HepG2 (cell line): ENCODE data around the gene TBC1D20. TPM values are rescaled to one million over a fixed set of nuclear protein-coding genes. Genes with fewer than 3 reads are reported as not detected.
A peak's percentile ranks its signal among the peaks of the same experiment; 100 is the strongest.

ENCODE experiments used
- CCDC6 ChIP-seq: sonication (generic); formaldehyde crosslinking; IDR thresholded peaks from 2 replicates; pipeline ENCODE4 v1.8.1; 2022; ENCODE audit warnings: mild to moderate bottlenecking, missing genetic modification reagents, moderate library complexity
- DNMT3B ChIP-seq: conservative IDR thresholded peaks from 2 replicates; pipeline ENCODE4 v1.6.1; 2016; ENCODE audit warnings: missing biosample characterization, control low read depth
- FIP1L1 ChIP-seq: fragments of 200-400 bp; formaldehyde crosslinking; IDR thresholded peaks from 2 replicates; pipeline ENCODE4 v1.6.1; 2018; ENCODE audit warnings: low read depth, mild to moderate bottlenecking, low read length, moderate library complexity, borderline replicate concordance; ENCODE audit not compliant: insufficient read depth
- JUNB ChIP-seq: sonication (generic); formaldehyde crosslinking; IDR thresholded peaks from 2 replicates; pipeline ENCODE4 v1.8.0; 2022; ENCODE audit warnings: missing genetic modification reagents, mild to moderate bottlenecking, borderline replicate concordance
- MBD4 ChIP-seq: IDR thresholded peaks from 2 replicates; pipeline ENCODE4 v1.6.1; 2012; ENCODE audit warnings: low read length, inconsistent platforms, borderline replicate concordance
- NFIB ChIP-seq: sonication (generic); formaldehyde crosslinking; IDR thresholded peaks from 2 replicates; pipeline ENCODE4 v1.9.0; 2021; ENCODE audit warnings: missing genetic modification reagents, mild to moderate bottlenecking, borderline replicate concordance
- POLR2G ChIP-seq: fragments of 200-400 bp; formaldehyde crosslinking; IDR thresholded peaks from 2 replicates; pipeline ENCODE4 v1.6.1; 2018; ENCODE audit warnings: mild to moderate bottlenecking, low read depth, low read length, moderate library complexity
- SAFB2 ChIP-seq: sonication (generic); formaldehyde crosslinking; IDR thresholded peaks from 2 replicates; pipeline ENCODE4 v1.5.1; 2020; ENCODE audit warnings: missing genetic modification reagents, low read depth, mild to moderate bottlenecking, borderline replicate concordance
- SATB2 ChIP-seq: sonication (generic); formaldehyde crosslinking; IDR thresholded peaks from 2 replicates; pipeline ENCODE4 v1.5.0; 2020; ENCODE audit warnings: missing genetic modification reagents
- SMARCC2 ChIP-seq: fragments of 450-650 bp; IDR thresholded peaks from 2 replicates; pipeline ENCODE4 v1.6.1; 2017; ENCODE audit warnings: antibody characterized with exemption, mild to moderate bottlenecking
- STAG1 ChIP-seq: sonication (generic); formaldehyde crosslinking; IDR thresholded peaks from 2 replicates; pipeline ENCODE4 v1.4.0; 2020; ENCODE audit warnings: missing genetic modification reagents
- ZC3H13 ChIP-seq: sonication (generic); formaldehyde crosslinking; IDR thresholded peaks from 2 replicates; pipeline ENCODE4 v1.8.1; 2023; ENCODE audit warnings: mild to moderate bottlenecking, missing genetic modification reagents, moderate library complexity
- ZNF264 ChIP-seq: sonication (generic); formaldehyde crosslinking; IDR thresholded peaks from 2 replicates; pipeline ENCODE4 v1.4.0; 2020; ENCODE audit warnings: missing genetic modification reagents
- ZNF343 ChIP-seq: sonication (generic); formaldehyde crosslinking; IDR thresholded peaks from 2 replicates; pipeline ENCODE4 v1.4.0; 2020; ENCODE audit warnings: mild to moderate bottlenecking, missing genetic modification reagents
- ZNF564 ChIP-seq: sonication (generic); formaldehyde crosslinking; IDR thresholded peaks from 2 replicates; pipeline ENCODE4 v1.8.1; 2023; ENCODE audit warnings: mild to moderate bottlenecking, missing genetic modification reagents
- ZNF607 ChIP-seq: sonication (generic); formaldehyde crosslinking; IDR thresholded peaks from 2 replicates; pipeline ENCODE4 v1.5.1; 2020; ENCODE audit warnings: missing genetic modification reagents, mild to moderate bottlenecking, borderline replicate concordance
- ZNF737 ChIP-seq: sonication (generic); formaldehyde crosslinking; IDR thresholded peaks from 2 replicates; pipeline ENCODE4 v1.5.0; 2020; ENCODE audit warnings: missing genetic modification reagents, mild to moderate bottlenecking, borderline replicate concordance
- ZNF781 ChIP-seq: sonication (generic); formaldehyde crosslinking; IDR thresholded peaks from 2 replicates; pipeline ENCODE4 v1.5.1; 2020; ENCODE audit warnings: borderline replicate concordance, mild to moderate bottlenecking, missing genetic modification reagents; ENCODE audit errors: not compliant biosample characterization
- ZSCAN20 ChIP-seq: sonication (generic); formaldehyde crosslinking; IDR thresholded peaks from 2 replicates; pipeline ENCODE4 v1.4.0; 2020; ENCODE audit warnings: missing genetic modification reagents, mild to moderate bottlenecking, borderline replicate concordance
- polyA plus RNA-seq, 8 experiments: library from polyadenylated mRNA; depleted of rRNA in 3 of 8; stranded (reverse) in 7 of 8; unstranded in 1 of 8; fragments of >200 nt; fragmentation: Illumina TruSeq in 4 of 8; extraction: Trizol in 4 of 8; gene quantifications; 2 replicates each; pipeline versions ENCODE4 v1.2.1 to v1.2.3, GENCODE V29; 2011 to 2016; ENCODE audit warnings: low read depth in 4 of 8, missing spikeins in 1 of 8, mixed read lengths in 1 of 8; ENCODE audit not compliant: insufficient read depth in 1 of 8
- total RNA-seq, 5 experiments: library from RNA; depleted of rRNA; stranded (reverse); fragments of >200 nt; fragmentation: Illumina TruSeq; extraction: Trizol; gene quantifications; 2 replicates each; pipeline ENCODE4 v1.2.3, GENCODE V29; 2016; ENCODE audit warnings: low read depth in 1 of 5
- TF ChIP-seq, protein P1 (sequence below): IDR thresholded peaks from 2 replicates; pipeline ENCODE4 v1.6.1; 2016; ENCODE audit warnings: missing compliant biosample characterization, missing genetic modification reagents, borderline replicate concordance
- TF ChIP-seq, protein P2 (sequence below): sonication (generic); formaldehyde crosslinking; IDR thresholded peaks from 2 replicates; pipeline ENCODE4 v1.4.0; 2020; ENCODE audit warnings: missing genetic modification reagents
- TF ChIP-seq, protein P3 (sequence below), 2 experiments: sonication (generic) in 1 of 2; formaldehyde crosslinking in 1 of 2; IDR thresholded peaks; 2 replicates each; pipeline versions ENCODE4 v1.5.1 to v1.6.1; 2011 to 2020; ENCODE audit warnings: borderline replicate concordance in 1 of 2, low read depth in 1 of 2, low read length in 1 of 2, mild to moderate bottlenecking in 1 of 2, missing genetic modification reagents in 1 of 2, moderate library complexity in 1 of 2

Gene TBC1D20
- total and polyA plus RNA-seq, 2 of the 13 experiments (the other 11 are each of a cell fraction or from before 2014, with no cell fraction given), result 36.6 to 47.1 TPM

DNA sequence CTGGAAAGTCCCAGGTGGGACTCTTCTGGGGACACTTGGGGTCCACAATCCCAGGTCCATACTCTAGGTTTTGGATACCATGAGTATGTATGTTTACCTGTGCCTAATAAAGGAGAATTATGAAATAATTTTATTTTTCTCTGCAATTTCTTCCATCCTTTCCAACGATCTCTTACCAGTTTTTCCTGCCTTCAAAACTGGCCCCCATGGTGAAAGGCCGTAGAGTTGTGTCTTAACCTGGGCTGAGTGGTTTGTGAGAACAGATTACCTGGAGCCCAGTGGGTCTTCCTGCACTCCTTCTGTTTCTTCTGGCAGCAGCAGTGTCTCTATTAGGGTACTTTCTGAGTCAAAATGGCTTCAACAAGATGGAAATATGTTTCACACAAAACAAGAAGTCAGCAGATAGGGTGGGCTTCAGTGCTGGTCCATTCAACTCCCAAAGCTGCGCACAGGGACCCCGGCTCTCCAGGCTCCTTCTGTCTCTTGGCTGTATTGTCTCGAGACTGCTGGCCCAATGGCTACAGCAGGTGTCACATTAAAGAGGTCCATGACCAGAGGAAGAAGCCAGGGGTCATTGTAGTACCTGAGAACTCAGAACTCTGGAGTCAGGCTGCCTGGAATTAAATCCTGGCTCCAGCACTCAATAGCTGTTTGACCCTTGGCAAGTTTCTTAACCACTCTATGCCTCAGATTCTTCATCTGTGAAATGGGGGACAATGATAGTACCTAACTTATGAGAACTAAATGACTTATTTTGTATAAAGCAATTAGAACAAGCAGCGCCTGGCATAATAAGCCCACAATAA lies 64.7 kb downstream of the TBC1D20 start (continued):
- peak; percentile 60 for TF ChIP-seq ZNF781
- no peak for TF ChIP-seq FIP1L1
- no peak for TF ChIP-seq ZNF264
- no peak for TF ChIP-seq DNMT3B (CRISPR knock-in tag)
- TF ChIP-seq CCDC6 (CRISPR knock-in tag), result no peak
- TF ChIP-seq ZNF737 (CRISPR knock-in tag), result no peak
- 0 out of 2 replicates have a peak, but pooled peaks have one; percentile 5 for TF ChIP-seq ZNF343
- TF ChIP-seq SAFB2 (CRISPR knock-in tag), result peak; percentile 53; the same call in 1 of the 2 replicates
- TF ChIP-seq, protein P1, sequence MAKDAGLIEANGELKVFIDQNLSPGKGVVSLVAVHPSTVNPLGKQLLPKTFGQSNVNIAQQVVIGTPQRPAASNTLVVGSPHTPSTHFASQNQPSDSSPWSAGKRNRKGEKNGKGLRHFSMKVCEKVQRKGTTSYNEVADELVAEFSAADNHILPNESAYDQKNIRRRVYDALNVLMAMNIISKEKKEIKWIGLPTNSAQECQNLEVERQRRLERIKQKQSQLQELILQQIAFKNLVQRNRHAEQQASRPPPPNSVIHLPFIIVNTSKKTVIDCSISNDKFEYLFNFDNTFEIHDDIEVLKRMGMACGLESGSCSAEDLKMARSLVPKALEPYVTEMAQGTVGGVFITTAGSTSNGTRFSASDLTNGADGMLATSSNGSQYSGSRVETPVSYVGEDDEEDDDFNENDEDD (CRISPR knock-in tag), result no peak
- no peak for TF ChIP-seq JUNB (CRISPR knock-in tag)
- no peak for TF ChIP-seq ZNF607 (CRISPR knock-in tag)
- no peak for TF ChIP-seq ZC3H13 (CRISPR knock-in tag)
- TF ChIP-seq SATB2, result 0 out of 2 replicates have a peak, but pooled peaks have one; percentile 37
- TF ChIP-seq ZSCAN20 (CRISPR knock-in tag), result no peak
- TF ChIP-seq NFIB (CRISPR knock-in tag), result no peak
- no peak for TF ChIP-seq ZNF564 (CRISPR knock-in tag)
- TF ChIP-seq STAG1 (CRISPR knock-in tag), result no peak
- no peak for TF ChIP-seq SMARCC2
- TF ChIP-seq, protein P2, sequence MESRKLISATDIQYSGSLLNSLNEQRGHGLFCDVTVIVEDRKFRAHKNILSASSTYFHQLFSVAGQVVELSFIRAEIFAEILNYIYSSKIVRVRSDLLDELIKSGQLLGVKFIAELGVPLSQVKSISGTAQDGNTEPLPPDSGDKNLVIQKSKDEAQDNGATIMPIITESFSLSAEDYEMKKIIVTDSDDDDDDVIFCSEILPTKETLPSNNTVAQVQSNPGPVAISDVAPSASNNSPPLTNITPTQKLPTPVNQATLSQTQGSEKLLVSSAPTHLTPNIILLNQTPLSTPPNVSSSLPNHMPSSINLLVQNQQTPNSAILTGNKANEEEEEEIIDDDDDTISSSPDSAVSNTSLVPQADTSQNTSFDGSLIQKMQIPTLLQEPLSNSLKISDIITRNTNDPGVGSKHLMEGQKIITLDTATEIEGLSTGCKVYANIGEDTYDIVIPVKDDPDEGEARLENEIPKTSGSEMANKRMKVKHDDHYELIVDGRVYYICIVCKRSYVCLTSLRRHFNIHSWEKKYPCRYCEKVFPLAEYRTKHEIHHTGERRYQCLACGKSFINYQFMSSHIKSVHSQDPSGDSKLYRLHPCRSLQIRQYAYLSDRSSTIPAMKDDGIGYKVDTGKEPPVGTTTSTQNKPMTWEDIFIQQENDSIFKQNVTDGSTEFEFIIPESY (CRISPR knock-in tag), result no peak
- TF ChIP-seq, protein P3, sequence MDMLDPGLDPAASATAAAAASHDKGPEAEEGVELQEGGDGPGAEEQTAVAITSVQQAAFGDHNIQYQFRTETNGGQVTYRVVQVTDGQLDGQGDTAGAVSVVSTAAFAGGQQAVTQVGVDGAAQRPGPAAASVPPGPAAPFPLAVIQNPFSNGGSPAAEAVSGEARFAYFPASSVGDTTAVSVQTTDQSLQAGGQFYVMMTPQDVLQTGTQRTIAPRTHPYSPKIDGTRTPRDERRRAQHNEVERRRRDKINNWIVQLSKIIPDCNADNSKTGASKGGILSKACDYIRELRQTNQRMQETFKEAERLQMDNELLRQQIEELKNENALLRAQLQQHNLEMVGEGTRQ (IDR thresholded peaks at IDR 0.05; ENCODE audit: low read depth, low read length), result no peak
- TF ChIP-seq, protein P3 (CRISPR knock-in tag; IDR thresholded peaks at IDR 0.05; ENCODE audit: borderline replicate concordance), result no peak
- TF ChIP-seq MBD4, result no peak
- TF ChIP-seq POLR2G, result peak; percentile 60
